BLaER1 treated with 17β-estradiol and CSF1 and Interleukin-3, amounts not matched to agents 10 nM and 100 nM (cell line): Measurements from ENCODE around the gene KCTD21.
"Not testable (repeated sequence)": the region's sequence is repeated elsewhere in the genome, so short reads cannot be mapped to it uniquely, and the experiment has no call there.

Source experiments
- H3K27ac ChIP-seq, 11 experiments: shearing (Covaris generic); formaldehyde crosslinking; 2 replicates each; pipeline ENCODE4 v1.8.1; 2022
- H3K27me3 ChIP-seq, 11 experiments: shearing (Covaris generic); formaldehyde crosslinking; 2 replicates each; pipeline ENCODE4 v1.8.1; 2022
- H3K36me3 ChIP-seq, 11 experiments: shearing (Covaris generic); formaldehyde crosslinking; 2 replicates each; pipeline ENCODE4 v1.8.1; 2022
- H3K4me1 ChIP-seq, 10 experiments: shearing (Covaris generic); formaldehyde crosslinking; 2 replicates each; pipeline ENCODE4 v1.8.1; 2022
- H3K4me2 ChIP-seq, 11 experiments: shearing (Covaris generic); formaldehyde crosslinking; 2 replicates each; pipeline ENCODE4 v1.8.1; 2022
- H3K4me3 ChIP-seq, 10 experiments: shearing (Covaris generic); formaldehyde crosslinking; 2 replicates each; pipeline ENCODE4 v1.8.1; 2022
- H3K9ac ChIP-seq, 11 experiments: shearing (Covaris generic); formaldehyde crosslinking; 2 replicates each; pipeline ENCODE4 v1.8.1; 2022
- H3K9me3 ChIP-seq, 11 experiments: shearing (Covaris generic); formaldehyde crosslinking; replicated peaks in 1 of 11; 2 replicates each; pipeline ENCODE4 v1.8.1; 2022
- H4K20me1 ChIP-seq, 11 experiments: shearing (Covaris generic); formaldehyde crosslinking; 2 replicates each; pipeline ENCODE4 v1.8.1; 2022
- Cebpa-rat ChIP-seq, 11 experiments: shearing (Covaris generic); IDR thresholded peaks; 2 replicates each; pipeline ENCODE4 v1.8.1; 2022

KCTD21 gene

GRCh38 chr11:78187366-78188285 is 800 bp downstream of the KCTD21 start:
- Histone ChIP-seq H3K9ac (peak overlapping the region; percentile 70 to 87 (median 82)), H3K4me3 (peak overlapping the region; percentile 72 to 90 (median 88)), H3K9me3 (no peaks in the 10 kb centered on the region), H3K36me3 (peaks cover 0 to 34% (median 0%) of the 10 kb centered on the region in 11 experiments; a peak in 5 of 22 replicates), H3K27me3 (no peaks in the 10 kb centered on the region), H3K4me1 (peaks cover 44 to 61% (median 50%) of the 10 kb centered on the region in 10 experiments), H3K4me2 (peak overlapping the region; percentile 82 to 99 (median 93)), H3K27ac (peak overlapping the region in 10 of 11 experiments; percentile 43 to 78 (median 72); a peak in 19 of 22 replicates), H4K20me1 (peaks cover 0 to 44% (median 0%) of the 10 kb centered on the region in 11 experiments; a peak in 5 of 22 replicates)
- no peak for TF ChIP-seq Cebpa-rat (IDR thresholded peaks at IDR 0.05)

- peaks cover 0 to 28% (median 0%) of the 10 kb centered on the region in 11 experiments; a peak in 7 of 22 replicates for H3K9me3 ChIP-seq
- peaks cover 0 to 2% (median 0%) of the 10 kb centered on the region in 11 experiments; a peak in 1 of 22 replicates for H4K20me1 ChIP-seq
- no peak overlapping the region for H3K4me3 ChIP-seq
- no peaks in the 10 kb centered on the region for H3K27me3 ChIP-seq
- peak overlapping the region in 2 of 11 experiments; percentile 17 to 38; a peak in 3 of 22 replicates for H3K27ac ChIP-seq
- peaks cover 0 to 78% (median 0%) of the 10 kb centered on the region in 11 experiments; a peak in 6 of 22 replicates for H3K36me3 ChIP-seq
- TF ChIP-seq Cebpa-rat (IDR thresholded peaks at IDR 0.05) = no peak
- H3K9ac ChIP-seq = no peak overlapping the region
- H3K4me1 ChIP-seq = peaks cover 0 to 15% (median 0%) of the 10 kb centered on the region in 10 experiments; a peak in 8 of 20 replicates
- H3K4me2 ChIP-seq = 0 out of 22 replicates have a peak overlapping the region, but pooled peaks of 1 of the 11 experiments have one; percentile 10
Observed at GRCh38 chr11:78181185-78181584, 7.2 kb downstream of the KCTD21 start.

GRCh38 chr11:78180751-78181150 is 7.7 kb downstream of the KCTD21 start:
- peak overlapping the region in 1 of 11 experiments; percentile 38; a peak in 2 of 22 replicates for H3K27ac ChIP-seq
- no peak overlapping the region for H3K9ac ChIP-seq
- peaks cover 0 to 32% (median 0%) of the 10 kb centered on the region in 11 experiments; a peak in 7 of 22 replicates for H3K9me3 ChIP-seq
- H4K20me1 ChIP-seq = no peaks in the 10 kb centered on the region
- peaks cover 0 to 76% (median 0%) of the 10 kb centered on the region in 11 experiments; a peak in 6 of 22 replicates for H3K36me3 ChIP-seq
- no peak for TF ChIP-seq Cebpa-rat (IDR thresholded peaks at IDR 0.05)
- no peaks in the 10 kb centered on the region for H3K27me3 ChIP-seq
- no peak overlapping the region for H3K4me3 ChIP-seq
- H3K4me1 ChIP-seq = peaks cover 0 to 11% (median 0%) of the 10 kb centered on the region in 10 experiments; a peak in 7 of 20 replicates
- no peak overlapping the region for H3K4me2 ChIP-seq

- Histone ChIP-seq H3K4me2 (no peak overlapping the region), H3K36me3 (peaks cover 0 to 67% (median 0%) of the 10 kb centered on the region in 11 experiments; a peak in 6 of 22 replicates), H4K20me1 (no peaks in the 10 kb centered on the region), H3K9ac (no peak overlapping the region), H3K4me3 (no peak overlapping the region), H3K9me3 (peaks cover 0 to 32% (median 0%) of the 10 kb centered on the region in 11 experiments; a peak in 7 of 22 replicates), H3K27ac (no peak overlapping the region), H3K27me3 (no peaks in the 10 kb centered on the region), H3K4me1 (peaks cover 0 to 7% (median 0%) of the 10 kb centered on the region in 10 experiments; a peak in 2 of 20 replicates)
- TF ChIP-seq Cebpa-rat (IDR thresholded peaks at IDR 0.05) = no peak
Observed at GRCh38 chr11:78179459-78180071, 8.9 kb downstream of the KCTD21 start.

- Histone ChIP-seq H3K36me3 (peaks cover 0 to 74% (median 14%) of the 10 kb centered on the region in 11 experiments; a peak in 15 of 22 replicates), H3K9me3 (peaks cover 0 to 32% (median 0%) of the 10 kb centered on the region in 11 experiments; a peak in 7 of 22 replicates), H3K27me3 (no peaks in the 10 kb centered on the region), H3K9ac (no peak overlapping the region), H3K4me1 (peaks cover 0 to 7% (median 0%) of the 10 kb centered on the region in 10 experiments; a peak in 2 of 20 replicates), H3K4me2 (no peak overlapping the region), H3K27ac (no peak overlapping the region), H4K20me1 (no peaks in the 10 kb centered on the region), H3K4me3 (no peak overlapping the region)
- no peak for TF ChIP-seq Cebpa-rat (IDR thresholded peaks at IDR 0.05)
Observed at GRCh38 chr11:78177216-78177615, 11.2 kb downstream of the KCTD21 start.

GRCh38 chr11:78176605-78177141 is 11.8 kb downstream of the KCTD21 start:
- no peak for TF ChIP-seq Cebpa-rat (IDR thresholded peaks at IDR 0.05)
- Histone ChIP-seq H3K4me1 (peaks cover 0 to 7% (median 0%) of the 10 kb centered on the region in 10 experiments; a peak in 2 of 20 replicates), H4K20me1 (no peaks in the 10 kb centered on the region), H3K9me3 (peaks cover 0 to 28% (median 0%) of the 10 kb centered on the region in 11 experiments; a peak in 7 of 22 replicates), H3K9ac (no peak overlapping the region), H3K4me3 (no peak overlapping the region), H3K27ac (no peak overlapping the region), H3K4me2 (no peak overlapping the region), H3K36me3 (peaks cover 0 to 74% (median 17%) of the 10 kb centered on the region in 11 experiments; a peak in 15 of 22 replicates), H3K27me3 (no peaks in the 10 kb centered on the region)

- H3K27me3 ChIP-seq, H3K27ac ChIP-seq, H4K20me1 ChIP-seq, H3K9ac ChIP-seq, H3K4me2 ChIP-seq, H3K4me1 ChIP-seq, H3K4me3 ChIP-seq: not testable (repeated sequence)
- peaks cover 0 to 66% (median 17%) of the 10 kb centered on the region in 11 experiments; a peak in 15 of 22 replicates for H3K36me3 ChIP-seq
- peaks cover 0 to 20% (median 0%) of the 10 kb centered on the region in 11 experiments; a peak in 7 of 22 replicates for H3K9me3 ChIP-seq
Observed at GRCh38 chr11:78175862-78176261, 12.6 kb downstream of the KCTD21 start.

- no peak for TF ChIP-seq Cebpa-rat (IDR thresholded peaks at IDR 0.05)
- peaks cover 0 to 12% (median 10%) of the 10 kb centered on the region in 10 experiments; a peak in 15 of 20 replicates for H3K4me1 ChIP-seq
- H3K4me2 ChIP-seq = no peak overlapping the region
- H3K9me3 ChIP-seq = peaks cover 0 to 11% (median 0%) of the 10 kb centered on the region in 11 experiments; a peak in 3 of 22 replicates
- no peak overlapping the region for H3K4me3 ChIP-seq
- peaks cover 0 to 41% (median 17%) of the 10 kb centered on the region in 11 experiments; a peak in 15 of 22 replicates for H3K36me3 ChIP-seq
- H4K20me1 ChIP-seq = no peaks in the 10 kb centered on the region
- H3K27ac ChIP-seq = no peak overlapping the region
- H3K9ac ChIP-seq = no peak overlapping the region
- H3K27me3 ChIP-seq = no peaks in the 10 kb centered on the region
Observed at GRCh38 chr11:78171951-78172350, 16.5 kb downstream of the KCTD21 start.
